A549 (cell line): ENCODE results near the gene PRKX. TPM values are rescaled to one million over a fixed set of nuclear protein-coding genes. Genes with fewer than 3 reads are reported as not detected.

Source experiments
- ATAC-seq, 2 experiments: fragments of 200-7000 bp in 1 of 2; fragments of >200 bp in 1 of 2; cut with Nextera tagmentation in 1 of 2; cut with Tn5 transposase in 1 of 2; 3 replicates each; pipeline versions ENCODE4 v1.8.0 to v1.9.1; 2018 to 2020; ENCODE audit warnings: mild to moderate bottlenecking in 1 of 2, moderate library complexity in 1 of 2
- CTCF ChIA-PET: fragments of 300-600 bp; sonication (Branson Sonifier 250); formaldehyde crosslinking; extraction: SDS; loops from one replicate; lab custom pipeline; 2021; ENCODE audit warnings: antibody characterized with exemption, inconsistent platforms; lab: Yijun Ruan, JAX
- POLR2A ChIA-PET: fragments of 350-600 bp; formaldehyde crosslinking; extraction: SDS; loops from one replicate; lab custom pipeline; 2021; ENCODE audit warnings: antibody characterized with exemption, inconsistent platforms; lab: Yijun Ruan, JAX
- DNase-seq, 2 experiments: peaks; one replicate each; pipeline versions ENCODE4 v3.0.0 to v3.0.0-alpha.2; 2011 to 2016; ENCODE audit warnings: low read depth in 1 of 2, low spot score in 1 of 2
- FAIRE-seq: peaks from 2 replicates; lab custom pipeline; 2011; peaks lifted over from hg19 to GRCh38; lab: Jason Lieb, UNC
- H3K27ac ChIP-seq, 2 experiments: fragments of >200 bp; sonication (Bioruptor Twin); formaldehyde crosslinking; 3 replicates each; pipeline ENCODE4 v1.5.1; 2016 to 2017
- H3K4me1 ChIP-seq: fragments of >200 bp; sonication (Bioruptor Twin); formaldehyde crosslinking; 3 replicates; pipeline ENCODE4 v1.6.1; 2016
- H3K4me2 ChIP-seq: fragments of >200 bp; sonication (Bioruptor Twin); formaldehyde crosslinking; 3 replicates; pipeline ENCODE4 v1.6.1; 2016
- H3K4me3 ChIP-seq: fragments of >200 bp; sonication (Bioruptor Twin); formaldehyde crosslinking; 3 replicates; pipeline ENCODE4 v1.5.1; 2016
- H3K9me3 ChIP-seq: fragments of >200 bp; sonication (Bioruptor Twin); formaldehyde crosslinking; 3 replicates; pipeline ENCODE4 v1.6.1; 2016
- CEBPB ChIP-seq, 2 experiments: fragments of >200 bp in 1 of 2; sonication (Bioruptor Twin) in 1 of 2; formaldehyde crosslinking in 1 of 2; IDR thresholded peaks; 2 replicates each; pipeline ENCODE4 v1.6.1; 2012 to 2016
- CTCF ChIP-seq: fragments of >200 bp; sonication (Bioruptor Twin); formaldehyde crosslinking; IDR thresholded peaks from 3 replicates; pipeline ENCODE4 v1.5.1; 2016
- EHF ChIP-seq: fragments of 250-450 bp; sonication (Bioruptor Pico); IDR thresholded peaks from 2 replicates; pipeline ENCODE4 v1.5.0; 2020; ENCODE audit warnings: mild to moderate bottlenecking
- EHMT2 ChIP-seq: fragments of 200-600 bp; sonication (generic); IDR thresholded peaks from 2 replicates; pipeline ENCODE4 v1.6.1; 2016; ENCODE audit warnings: antibody characterized with exemption, low read depth, mild to moderate bottlenecking, moderate library complexity
- ELK1 ChIP-seq: fragments of 150-350 bp; IDR thresholded peaks from 2 replicates; pipeline ENCODE4 v1.6.1; 2014; ENCODE audit warnings: low read depth, mild to moderate bottlenecking, low read length
- ESRRA ChIP-seq: fragments of 150-350 bp; IDR thresholded peaks from 2 replicates; pipeline ENCODE4 v1.6.1; 2014; ENCODE audit warnings: mild to moderate bottlenecking, low read length, borderline replicate concordance
- HDAC2 ChIP-seq: fragments of 200-600 bp; sonication (generic); IDR thresholded peaks from 2 replicates; pipeline ENCODE4 v1.6.1; 2016
- HES2 ChIP-seq: fragments of >200 bp; sonication (Bioruptor Twin); formaldehyde crosslinking; IDR thresholded peaks from 2 replicates; pipeline ENCODE4 v1.6.1; 2016
- HEYL ChIP-seq: fragments of 250-450 bp; sonication (Bioruptor Pico); IDR thresholded peaks from 2 replicates; pipeline ENCODE4 v1.8.0; 2021; ENCODE audit warnings: mild to moderate bottlenecking, moderate library complexity
- HMGXB4 ChIP-seq: fragments of 250-450 bp; sonication (Bioruptor Pico); IDR thresholded peaks from 2 replicates; pipeline ENCODE4 v1.5.0; 2021; ENCODE audit warnings: mild to moderate bottlenecking, moderate library complexity, borderline replicate concordance
- HOXB13 ChIP-seq: fragments of 250-450 bp; sonication (Bioruptor Pico); IDR thresholded peaks from 2 replicates; pipeline ENCODE4 v1.5.0; 2020; ENCODE audit warnings: low read depth, mild to moderate bottlenecking, moderate library complexity
- HOXB5 ChIP-seq: fragments of 250-450 bp; sonication (Bioruptor Pico); IDR thresholded peaks from 2 replicates; pipeline ENCODE4 v1.5.0; 2020; ENCODE audit warnings: mild to moderate bottlenecking, moderate library complexity
- KDM5A ChIP-seq: fragments of 200-600 bp; sonication (generic); IDR thresholded peaks from 2 replicates; pipeline ENCODE4 v1.6.1; 2016; ENCODE audit warnings: antibody characterized with exemption, mild to moderate bottlenecking
- MAX ChIP-seq: IDR thresholded peaks from 2 replicates; pipeline ENCODE4 v1.6.1; 2012
- NPAS2 ChIP-seq: fragments of 250-450 bp; sonication (Bioruptor Pico); IDR thresholded peaks from 2 replicates; pipeline ENCODE4 v1.8.0; 2022; ENCODE audit warnings: mild to moderate bottlenecking, moderate library complexity, borderline replicate concordance
- RAD21 ChIP-seq, 2 experiments: fragments of >200 bp in 1 of 2; sonication (Bioruptor Twin) in 1 of 2; formaldehyde crosslinking in 1 of 2; IDR thresholded peaks in 1 of 2; conservative IDR thresholded peaks in 1 of 2; 2 replicates in 1 of 2; 3 replicates in 1 of 2; pipeline ENCODE4 v1.6.1; 2012 to 2018; ENCODE audit warnings: inconsistent platforms in 1 of 2
- SREBF2 ChIP-seq: fragments of 450-650 bp; IDR thresholded peaks from 2 replicates; pipeline ENCODE4 v1.6.1; 2014; ENCODE audit warnings: mild to moderate bottlenecking, moderate library complexity
- TP53 ChIP-seq: fragments of 250-450 bp; sonication (Bioruptor Pico); IDR thresholded peaks from 2 replicates; pipeline ENCODE4 v1.5.0; 2021; ENCODE audit warnings: mild to moderate bottlenecking, moderate library complexity
- USF2 ChIP-seq: fragments of 450-650 bp; IDR thresholded peaks from 2 replicates; pipeline ENCODE4 v1.6.1; 2014; ENCODE audit warnings: antibody characterized with exemption
- ZFP36 ChIP-seq: fragments of 450-650 bp; IDR thresholded peaks from 2 replicates; pipeline ENCODE4 v1.6.1; 2014; ENCODE audit warnings: borderline replicate concordance; ENCODE audit not compliant: partially characterized antibody
- ZSCAN20 ChIP-seq: fragments of 250-450 bp; sonication (Bioruptor Pico); IDR thresholded peaks from 2 replicates; pipeline ENCODE4 v1.8.0; 2022; ENCODE audit warnings: mild to moderate bottlenecking, moderate library complexity
- WGBS: methylation state at CpG from one replicate; pipeline ENCODE4 v1.1.6; 2017; ENCODE audit errors: missing lambda C conversion rate; 5-methylcytosine and 5-hydroxymethylcytosine counted together
- polyA plus RNA-seq, 4 experiments: library from polyadenylated mRNA; depleted of rRNA in 3 of 4; stranded (reverse); fragments of >200 nt; fragmentation: RNase III in 1 of 4; extraction: RNeasy Plus Mini Kit Qiagen cat#74134 plus additional on column Dnase treatment in 1 of 4; gene quantifications; 2 replicates in 3 of 4; 3 replicates in 1 of 4; pipeline ENCODE4 v1.2.3, GENCODE V29; 2011 to 2017

The PRKX gene
- polyA plus RNA-seq, 2 of the 4 experiments (the other 2 are of a cell fraction) = 18.2 to 36.0 TPM

- DNase-seq (peak; percentile 28), ATAC-seq (peak; percentile 84 to 88), FAIRE-seq (no peak)
- Histone ChIP-seq H3K9me3 (no peaks in the 10 kb centered on the region), H3K4me2 (peak overlapping the region; percentile 72), H3K4me3 (0 out of 3 replicates have a peak overlapping the region, but pooled peaks have one; percentile 19), H3K27ac (peak overlapping the region; percentile 40 to 61; a peak in 4 of 6 replicates), H3K4me1 (peaks cover 18% of the 10 kb centered on the region)
- no peak for TF ChIP-seq KDM5A
- TF ChIP-seq HES2 = no peak
- no peak for TF ChIP-seq ELK1
- TF ChIP-seq HOXB5 (CRISPR knock-in tag) = no peak
- no peak for TF ChIP-seq HEYL (CRISPR knock-in tag)
- no peak for TF ChIP-seq TP53 (CRISPR knock-in tag)
- TF ChIP-seq USF2 = no peak
- TF ChIP-seq ZSCAN20 = no peak
- no peak for TF ChIP-seq MAX
- no peak for TF ChIP-seq CTCF
- TF ChIP-seq EHF (CRISPR knock-in tag) = no peak
- TF ChIP-seq NPAS2 = no peak
- no peak for TF ChIP-seq HDAC2
- TF ChIP-seq SREBF2 = no peak
- TF ChIP-seq ZFP36 = no peak
- no peak for TF ChIP-seq HMGXB4
- no peak for TF ChIP-seq CEBPB (IDR thresholded peaks at IDR 0.05)
- TF ChIP-seq EHMT2 = no peak
- CTCF ChIA-PET = interaction anchor here (1.0 kb wide), 1 partner anchor 13 kb away, joined by 3 read pairs; no protein-coding TSS in a partner anchor
- WGBS = 23% methylated on average over 9 of the region's 10 CpGs
- POLR2A ChIA-PET = no interaction called here
Measured at GRCh38 chrX:3603026-3603661, 110.3 kb downstream of the PRKX start.

- TF ChIP-seq TP53 (CRISPR knock-in tag) (no peak), ESRRA (no peak), HOXB13 (CRISPR knock-in tag) (no peak), RAD21 (conservative IDR thresholded peaks at IDR 0.05 in 1 of 2, IDR thresholded peaks at IDR 0.05 in 1 of 2) (no peak), HES2 (no peak)
- no peak for FAIRE-seq
- CTCF ChIA-PET = no interaction called here
Measured at GRCh38 chrX:3599802-3600430, 113.5 kb downstream of the PRKX start.

More at GRCh38 chrX:3599802-3600430, 113.5 kb downstream of the PRKX start:
- no peak overlapping the region for H3K4me3 ChIP-seq
- no peak overlapping the region for H3K4me2 ChIP-seq
- DNase-seq (no peak), ATAC-seq (no peak)
- no peaks in the 10 kb centered on the region for H3K9me3 ChIP-seq
- no peak overlapping the region for H3K27ac ChIP-seq
- peaks cover 18% of the 10 kb centered on the region for H3K4me1 ChIP-seq
- POLR2A ChIA-PET = no interaction called here
- 83% methylated on average over 7 of the region's 7 CpGs for whole genome bisulfite sequencing
